ENCODE results near the gene ALKBH1. TPM values are rescaled to one million over a fixed set of nuclear protein-coding genes. Genes with fewer than 3 reads are reported as not detected.
"Not testable (repeated sequence)": the region's sequence is repeated elsewhere in the genome, so short reads cannot be mapped to it uniquely, and the experiment has no call there.

Gene ALKBH1, protein sequence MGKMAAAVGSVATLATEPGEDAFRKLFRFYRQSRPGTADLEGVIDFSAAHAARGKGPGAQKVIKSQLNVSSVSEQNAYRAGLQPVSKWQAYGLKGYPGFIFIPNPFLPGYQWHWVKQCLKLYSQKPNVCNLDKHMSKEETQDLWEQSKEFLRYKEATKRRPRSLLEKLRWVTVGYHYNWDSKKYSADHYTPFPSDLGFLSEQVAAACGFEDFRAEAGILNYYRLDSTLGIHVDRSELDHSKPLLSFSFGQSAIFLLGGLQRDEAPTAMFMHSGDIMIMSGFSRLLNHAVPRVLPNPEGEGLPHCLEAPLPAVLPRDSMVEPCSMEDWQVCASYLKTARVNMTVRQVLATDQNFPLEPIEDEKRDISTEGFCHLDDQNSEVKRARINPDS
- 9.0 and 10.0 TPM in 2 replicates for total RNA-seq

GRCh38 chr14:77707724-77708408 lies at the start of gene ALKBH1, which contains the start of gene SLIRP:
Gene ALKBH1, minus strand, starts transcription at chr14:77708023. Its CDS starts 19 bp downstream, at chr14:77708004.
Gene SLIRP, plus strand, starts transcription at chr14:77708103. Its CDS starts 9 bp downstream, at chr14:77708112.
- peak; percentile 64 for DNase-seq (ENCODE audit: low read depth)

- DNase-seq (ENCODE audit: low read depth): no peak
Observed at GRCh38 chr14:77752799-77753516, 45.1 kb upstream of the ALKBH1 start.

GRCh38 chr14:77752266-77752665 lies 44.4 kb upstream of the ALKBH1 start:
- DNase-seq (ENCODE audit: low read depth): no peak

GRCh38 chr14:77747425-77747824 lies 39.6 kb upstream of the ALKBH1 start:
- DNase-seq (ENCODE audit: low read depth): not testable (repeated sequence)

- no peak for DNase-seq (ENCODE audit: low read depth)
Observed at GRCh38 chr14:77746064-77746702, 38.4 kb upstream of the ALKBH1 start.

DNA sequence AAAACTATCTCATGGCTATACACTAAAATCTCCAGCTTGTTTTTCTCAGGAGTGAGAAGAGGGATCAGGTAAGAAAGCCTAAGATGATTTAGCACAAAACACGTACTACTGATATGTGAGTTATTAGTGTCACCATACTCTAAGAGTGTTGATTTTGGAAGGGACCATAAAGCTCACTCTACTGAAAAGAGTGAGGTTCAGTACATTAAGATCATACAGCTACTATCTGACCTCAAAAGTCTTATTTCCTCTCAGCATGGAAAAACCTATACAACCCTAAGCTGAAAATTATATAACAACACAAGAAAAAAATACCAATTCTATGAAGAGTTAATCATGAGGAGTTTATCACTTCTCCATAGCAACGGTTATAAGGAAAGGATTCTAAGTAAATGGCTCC lies 33.6 kb upstream of the ALKBH1 start:
- DNase-seq (ENCODE audit: low read depth): no peak

DNA sequence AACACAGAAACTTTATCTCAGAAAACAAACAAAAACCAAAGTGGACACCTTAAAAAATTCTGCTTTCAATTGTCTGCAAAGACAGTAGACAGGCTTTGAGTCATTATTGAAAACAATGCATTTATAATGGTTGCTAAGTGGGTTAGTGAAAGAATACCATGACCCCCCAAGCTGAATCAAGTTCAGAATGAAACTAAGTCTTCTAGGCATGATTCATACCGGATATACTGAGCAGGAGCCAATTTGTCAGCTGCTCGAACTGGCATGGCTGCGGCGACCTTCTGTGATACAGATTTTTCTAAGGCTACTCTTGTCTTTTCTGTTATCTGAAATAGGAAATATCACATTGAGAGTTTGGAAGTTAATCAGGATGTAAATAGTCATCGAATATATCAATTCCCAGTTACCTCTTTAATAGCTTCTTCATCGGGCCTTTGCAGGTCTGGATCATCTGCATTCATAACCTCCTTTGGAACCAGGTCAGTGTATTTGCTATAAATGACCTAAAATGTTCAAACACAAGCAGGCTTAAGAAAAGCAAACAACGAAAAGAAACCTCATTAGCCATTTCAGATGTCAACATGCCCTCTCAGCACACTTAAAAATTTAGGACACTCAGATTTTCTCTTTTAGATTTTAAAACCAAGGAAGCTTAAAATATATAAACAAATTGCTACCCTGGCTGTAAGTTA lies 30.9 kb upstream of the ALKBH1 start:
- peak; percentile 49 for DNase-seq (ENCODE audit: low read depth)

DNA sequence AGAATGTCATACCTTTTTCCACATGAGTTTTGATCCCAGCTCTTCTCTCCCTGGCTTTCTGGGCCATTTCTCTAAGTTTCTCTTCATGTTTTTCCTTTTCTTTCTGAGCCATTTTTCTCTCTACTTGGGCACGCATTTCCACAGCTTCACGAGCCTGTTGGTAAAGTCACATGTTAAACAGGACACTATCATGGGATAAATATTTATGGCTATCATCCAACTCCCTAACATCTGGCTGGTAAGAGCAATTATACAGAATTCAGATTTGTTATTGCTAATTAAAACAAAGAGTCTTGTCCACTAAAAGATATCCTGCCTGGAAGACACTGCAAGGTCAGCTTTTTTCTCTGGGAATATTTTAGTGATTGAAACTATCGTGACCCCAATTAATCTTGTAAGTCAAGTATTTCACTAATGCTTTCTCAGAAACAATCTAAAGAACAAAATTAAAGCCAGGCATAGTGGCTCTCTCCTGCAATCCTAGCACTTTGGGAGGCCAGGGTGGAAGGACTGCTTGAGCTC lies 23.2 kb upstream of the ALKBH1 start:
- DNase-seq (ENCODE audit: low read depth): no peak

DNA sequence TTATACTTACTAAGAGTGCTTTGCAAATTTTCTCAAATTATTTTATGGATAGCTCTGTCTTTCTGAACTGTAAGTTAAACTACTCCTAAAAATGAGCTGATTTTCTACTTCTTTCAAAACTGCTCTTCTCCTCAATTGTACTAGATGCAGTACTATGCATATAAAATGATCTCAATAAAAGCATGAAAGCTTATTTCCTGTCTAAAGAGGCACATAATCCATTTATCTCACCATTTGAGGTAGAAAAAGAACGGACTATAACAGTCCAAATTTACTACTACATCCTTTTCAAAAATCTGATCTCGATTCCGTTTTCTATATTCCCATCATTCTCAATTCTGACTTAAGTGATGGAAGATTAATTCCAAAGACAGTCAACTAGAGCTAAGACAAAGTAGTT lies 14.5 kb upstream of the ALKBH1 start:
- no peak for DNase-seq (ENCODE audit: low read depth)

DNA sequence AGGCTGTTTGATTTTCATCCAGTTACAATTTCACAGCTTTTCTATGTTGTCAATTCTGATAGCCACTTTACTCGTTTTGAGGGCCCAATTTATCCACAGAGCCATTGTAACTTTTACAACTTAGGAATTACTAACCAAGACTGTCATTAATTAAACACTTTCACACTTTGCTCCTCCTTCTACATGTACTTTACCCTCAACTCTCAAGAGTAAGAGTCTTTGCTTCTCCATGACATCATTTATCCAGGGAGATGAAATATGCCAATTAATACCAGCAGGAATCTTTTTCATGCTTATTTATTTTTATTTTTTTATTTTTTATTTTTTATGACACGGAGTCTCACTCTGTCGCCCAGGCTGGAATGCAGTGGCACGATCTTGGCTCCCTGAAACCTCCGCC lies 13.6 kb upstream of the ALKBH1 start:
- DNase-seq (ENCODE audit: low read depth): no peak

DNA sequence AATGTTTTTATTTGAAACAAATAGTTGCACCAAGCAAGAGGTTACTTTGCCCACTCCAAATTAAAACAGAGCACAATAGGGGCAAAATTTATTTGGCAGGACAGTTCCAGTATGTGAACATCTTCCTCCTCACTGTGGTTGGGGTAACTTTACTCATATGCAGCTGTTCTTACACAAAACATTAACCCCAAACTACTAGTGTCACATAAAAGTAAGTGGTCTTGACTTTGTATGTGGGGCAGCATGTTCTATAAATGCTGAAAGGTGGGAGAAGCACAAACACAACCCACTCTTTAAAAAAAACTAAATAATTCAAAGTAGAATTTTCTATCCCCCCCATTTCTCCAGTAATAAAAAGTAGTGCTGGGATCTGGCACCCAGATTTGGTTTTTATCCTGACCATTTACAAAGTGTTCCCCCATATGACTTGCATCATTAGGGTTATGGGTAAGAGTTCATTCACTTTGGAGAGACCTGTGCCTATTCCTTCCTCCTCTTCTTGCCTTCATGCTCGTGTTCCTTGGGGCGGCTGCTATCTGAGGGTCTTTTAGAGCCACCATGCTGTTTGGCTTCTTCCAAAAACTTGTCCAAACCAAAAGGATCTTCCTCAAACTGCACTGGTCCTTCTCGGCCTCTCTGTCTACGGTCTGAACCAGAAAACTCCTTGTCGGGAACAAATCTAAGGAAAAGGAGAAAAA lies 9.9 kb upstream of the ALKBH1 start:
- no peak for DNase-seq (ENCODE audit: low read depth)

DNA sequence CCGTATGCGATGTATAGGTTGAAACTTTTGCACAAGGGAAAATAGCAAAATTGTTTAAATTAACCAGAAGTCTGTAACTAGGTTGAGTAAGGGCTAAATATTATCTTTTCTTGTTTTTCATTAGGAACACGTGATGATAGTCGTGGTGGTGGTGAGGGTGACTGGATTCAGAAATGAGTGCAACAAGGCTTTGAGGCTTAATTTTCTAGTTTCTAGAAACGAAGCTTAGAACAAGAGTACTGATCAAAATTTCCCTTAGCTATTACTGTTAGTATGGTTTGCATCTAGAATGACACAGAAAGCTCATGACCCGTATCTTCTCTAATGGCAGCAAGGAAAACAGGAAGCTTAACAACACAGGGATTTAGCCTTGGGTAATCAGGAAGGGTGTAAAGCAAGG lies 7.1 kb upstream of the ALKBH1 start:
- DNase-seq (ENCODE audit: low read depth): no peak

GRCh38 chr14:77710364-77710763 lies 2.5 kb upstream of the ALKBH1 start:
- DNase-seq (ENCODE audit: low read depth): no peak

- no peak for DNase-seq (ENCODE audit: low read depth)
Observed at GRCh38 chr14:77709412-77709811, 1.6 kb upstream of the ALKBH1 start.

- no peak for DNase-seq (ENCODE audit: low read depth)
Observed at GRCh38 chr14:77708749-77709148, 926 bp upstream of the ALKBH1 start.

- DNase-seq (ENCODE audit: low read depth): peak; percentile 44
Observed at GRCh38 chr14:77707355-77707723, 484 bp downstream of the ALKBH1 start.

- DNase-seq (ENCODE audit: low read depth): peak; percentile 42
Observed at GRCh38 chr14:77691259-77691658, 16.6 kb downstream of the ALKBH1 start.

GRCh38 chr14:77682158-77682553 lies 25.7 kb downstream of the ALKBH1 start:
- DNase-seq (ENCODE audit: low read depth): peak; percentile 75

DNA sequence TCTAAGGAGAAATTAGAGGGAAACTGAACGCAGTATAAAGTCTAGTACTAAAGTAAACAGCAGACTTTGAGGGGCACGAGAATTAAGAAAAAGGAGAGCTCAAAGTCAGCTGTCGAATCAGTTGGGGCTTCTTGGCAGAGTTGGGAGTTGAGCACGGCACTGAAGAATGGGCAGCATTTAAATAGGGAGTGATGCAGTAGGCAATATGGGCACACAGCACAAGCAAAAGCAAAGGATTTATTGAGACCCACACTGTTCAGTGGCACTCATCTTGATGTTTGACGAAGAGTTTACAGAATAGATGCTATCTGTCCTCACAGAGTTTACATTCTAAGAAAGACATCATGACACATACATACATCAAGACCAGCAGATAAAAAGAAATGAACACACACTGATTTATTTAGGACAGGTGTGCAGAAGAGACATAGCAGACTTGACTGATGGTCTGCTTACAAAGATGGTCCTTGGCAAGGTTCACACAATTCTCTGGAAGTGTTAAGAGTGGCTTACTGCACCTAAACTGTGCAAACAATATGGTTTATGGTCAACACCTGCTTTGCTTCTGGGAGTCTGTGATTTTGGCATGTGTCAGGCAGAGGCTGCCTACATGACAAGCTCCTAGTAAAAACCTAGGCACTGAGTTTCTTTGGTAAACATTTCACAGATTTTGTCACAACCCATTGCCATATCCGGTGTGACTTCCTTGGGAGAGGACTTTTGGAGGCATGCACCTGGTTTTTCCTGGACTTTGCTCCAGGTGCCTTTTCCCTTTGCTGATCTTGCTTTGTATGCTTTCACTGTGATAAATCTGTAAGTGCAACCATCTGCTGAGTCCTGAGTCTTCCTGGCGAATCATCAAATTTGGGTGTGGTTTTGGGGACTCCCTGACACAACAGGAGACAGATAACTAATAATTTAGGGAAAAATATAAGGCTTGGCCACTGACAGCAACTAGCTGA lies 26.3 kb downstream of the ALKBH1 start:
- peak; percentile 30 for DNase-seq (ENCODE audit: low read depth)

All from renal cortical epithelial cell (primary cell).